Measurements from ENCODE around the gene PIK3R5.
"Not testable (repeated sequence)": the region's sequence is repeated elsewhere in the genome, so short reads cannot be mapped to it uniquely, and the experiment has no call there.

PIK3R5 gene, protein sequence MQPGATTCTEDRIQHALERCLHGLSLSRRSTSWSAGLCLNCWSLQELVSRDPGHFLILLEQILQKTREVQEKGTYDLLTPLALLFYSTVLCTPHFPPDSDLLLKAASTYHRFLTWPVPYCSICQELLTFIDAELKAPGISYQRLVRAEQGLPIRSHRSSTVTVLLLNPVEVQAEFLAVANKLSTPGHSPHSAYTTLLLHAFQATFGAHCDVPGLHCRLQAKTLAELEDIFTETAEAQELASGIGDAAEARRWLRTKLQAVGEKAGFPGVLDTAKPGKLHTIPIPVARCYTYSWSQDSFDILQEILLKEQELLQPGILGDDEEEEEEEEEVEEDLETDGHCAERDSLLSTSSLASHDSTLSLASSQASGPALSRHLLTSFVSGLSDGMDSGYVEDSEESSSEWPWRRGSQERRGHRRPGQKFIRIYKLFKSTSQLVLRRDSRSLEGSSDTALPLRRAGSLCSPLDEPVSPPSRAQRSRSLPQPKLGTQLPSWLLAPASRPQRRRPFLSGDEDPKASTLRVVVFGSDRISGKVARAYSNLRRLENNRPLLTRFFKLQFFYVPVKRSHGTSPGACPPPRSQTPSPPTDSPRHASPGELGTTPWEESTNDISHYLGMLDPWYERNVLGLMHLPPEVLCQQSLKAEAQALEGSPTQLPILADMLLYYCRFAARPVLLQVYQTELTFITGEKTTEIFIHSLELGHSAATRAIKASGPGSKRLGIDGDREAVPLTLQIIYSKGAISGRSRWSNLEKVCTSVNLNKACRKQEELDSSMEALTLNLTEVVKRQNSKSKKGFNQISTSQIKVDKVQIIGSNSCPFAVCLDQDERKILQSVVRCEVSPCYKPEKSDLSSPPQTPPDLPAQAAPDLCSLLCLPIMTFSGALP

DNA sequence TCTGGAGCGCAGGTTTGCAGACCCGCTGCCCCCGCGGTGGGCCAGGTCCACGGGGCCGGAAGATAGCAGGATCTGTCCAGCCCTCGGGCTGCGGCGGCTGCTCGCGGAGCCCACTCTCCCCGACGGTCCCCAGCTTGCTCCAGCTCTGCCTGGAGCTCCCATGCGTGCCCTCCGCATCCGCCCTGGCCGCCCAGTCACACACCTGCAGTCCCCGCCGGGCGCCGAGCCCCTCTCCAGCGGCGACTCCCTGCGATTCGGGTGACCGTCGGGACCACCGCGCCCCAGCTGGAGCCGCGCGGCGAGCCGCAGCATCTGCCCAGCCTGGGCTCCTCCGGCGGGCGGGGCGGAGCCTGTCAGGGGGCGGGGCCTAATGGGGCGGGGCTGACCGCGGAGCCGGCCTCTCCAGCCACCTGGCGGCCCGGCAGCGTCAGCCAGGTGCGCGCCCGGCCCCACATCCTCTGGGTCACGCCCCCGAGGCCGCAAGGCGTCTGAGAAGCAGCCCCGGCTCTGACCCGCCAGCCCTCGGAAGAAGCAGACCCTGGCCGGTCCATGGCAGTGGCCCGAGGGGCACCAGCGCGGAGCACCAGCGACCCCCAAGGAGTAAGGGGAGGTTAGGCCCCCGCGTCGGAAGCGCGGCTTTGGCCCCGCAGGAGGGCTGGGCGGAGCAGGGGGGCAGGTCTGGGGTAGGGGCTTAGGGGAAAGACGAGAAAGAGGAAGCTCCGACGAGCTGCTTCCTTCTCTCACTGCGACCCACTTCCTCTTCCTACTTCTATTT, at the start of gene PIK3R5:
Gene PIK3R5, minus strand, starts transcription at position 314 of the 775 bp plus-strand sequence. CDS start 54,213 bp downstream, outside the sequence.
- peak; percentile 80 for DNase-seq

DNA sequence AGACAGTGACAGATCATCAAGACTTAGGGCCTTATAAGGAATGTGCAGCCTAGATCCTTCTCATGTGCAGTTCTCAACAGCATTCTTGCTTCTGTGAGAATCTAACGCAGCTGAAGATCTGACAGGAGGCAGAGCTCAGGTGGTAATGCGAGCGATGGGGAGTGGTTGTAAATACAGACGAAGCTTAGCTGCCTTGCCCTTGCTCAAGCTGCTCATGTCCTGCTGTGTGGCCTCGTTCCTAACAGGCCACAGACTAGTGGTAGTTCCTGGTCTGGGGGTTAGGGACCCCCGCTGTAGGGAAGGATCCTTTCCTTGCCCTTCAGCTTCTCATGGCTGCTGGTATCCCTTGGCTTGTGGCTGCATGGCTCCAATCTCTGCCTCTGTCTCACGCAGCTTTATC, 45.5 kb upstream of the PIK3R5 start:
- DNase-seq, result no peak

DNA sequence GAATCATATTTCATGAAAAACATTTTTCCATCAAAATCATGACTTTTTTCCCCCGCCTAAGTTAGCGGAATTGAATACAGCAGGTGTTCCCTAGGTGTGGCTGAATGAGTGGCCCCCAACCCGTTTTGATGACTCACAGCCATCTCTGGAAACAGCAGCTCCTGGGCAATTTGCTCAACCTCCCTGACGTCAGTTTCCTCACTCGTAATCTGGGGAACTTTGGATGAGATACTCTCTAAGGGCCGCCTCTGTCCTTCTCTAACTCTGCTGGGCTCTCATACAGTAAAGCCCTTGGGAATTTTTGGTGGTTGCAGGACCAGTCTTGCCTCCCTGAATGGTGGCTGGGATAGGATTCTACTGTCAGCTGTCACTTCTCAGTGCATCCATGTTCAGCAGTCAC, 44.2 kb upstream of the PIK3R5 start:
- DNase-seq, result no peak

DNA sequence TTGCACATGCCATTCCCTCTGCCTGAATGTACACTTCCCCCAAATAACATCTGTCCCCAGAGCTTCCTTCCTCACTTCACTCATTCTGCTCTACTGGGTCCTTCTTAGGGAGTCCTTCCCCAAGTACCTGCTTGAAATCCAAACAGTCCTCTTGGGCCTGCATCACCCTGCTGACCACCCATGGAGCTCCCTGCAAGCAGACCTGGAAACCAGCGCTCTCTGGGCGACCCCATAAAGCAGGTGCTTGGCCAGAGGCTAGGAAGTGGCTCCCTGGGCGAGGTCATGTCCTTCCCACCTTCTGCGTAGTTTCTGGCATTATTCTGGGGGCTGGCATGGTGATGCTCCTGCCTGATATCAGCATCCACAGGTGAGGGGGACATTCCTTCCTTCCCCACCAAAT, 43.6 kb upstream of the PIK3R5 start:
- no peak for DNase-seq

DNA sequence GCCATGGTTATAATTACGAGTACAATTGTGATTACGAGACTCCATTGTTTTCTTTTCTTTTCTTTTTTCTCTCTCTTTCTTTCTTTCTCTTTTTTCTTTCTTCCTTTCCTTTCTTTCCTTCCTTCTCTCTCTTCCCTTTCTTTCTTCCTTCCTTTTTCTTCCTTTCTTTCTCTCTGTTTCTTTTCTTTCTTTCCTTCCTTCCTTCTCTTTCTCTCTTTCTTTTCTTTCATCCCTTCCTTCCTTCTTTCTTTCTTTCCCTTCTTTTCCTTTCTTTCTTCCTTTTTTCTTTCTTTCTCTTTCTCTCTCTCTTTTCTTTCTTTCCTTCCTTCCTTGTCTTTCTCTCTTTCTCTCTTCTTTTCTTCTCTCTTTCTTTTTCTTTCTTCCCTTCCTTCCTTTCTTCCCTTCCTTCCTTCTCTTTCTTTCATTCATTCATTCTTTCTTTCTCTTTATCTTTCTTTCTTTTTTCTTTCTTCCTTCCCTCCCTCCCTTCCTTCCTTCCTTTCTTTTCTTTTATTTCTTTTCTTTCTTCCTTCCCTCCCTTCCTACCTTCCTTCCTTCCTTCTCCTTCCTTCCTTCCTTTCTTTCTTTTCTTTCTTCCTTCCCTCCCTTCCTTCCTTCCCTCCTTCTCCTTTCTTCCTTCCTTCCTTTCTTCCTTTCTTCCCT, 41.7 kb upstream of the PIK3R5 start:
- no peak for DNase-seq

DNA sequence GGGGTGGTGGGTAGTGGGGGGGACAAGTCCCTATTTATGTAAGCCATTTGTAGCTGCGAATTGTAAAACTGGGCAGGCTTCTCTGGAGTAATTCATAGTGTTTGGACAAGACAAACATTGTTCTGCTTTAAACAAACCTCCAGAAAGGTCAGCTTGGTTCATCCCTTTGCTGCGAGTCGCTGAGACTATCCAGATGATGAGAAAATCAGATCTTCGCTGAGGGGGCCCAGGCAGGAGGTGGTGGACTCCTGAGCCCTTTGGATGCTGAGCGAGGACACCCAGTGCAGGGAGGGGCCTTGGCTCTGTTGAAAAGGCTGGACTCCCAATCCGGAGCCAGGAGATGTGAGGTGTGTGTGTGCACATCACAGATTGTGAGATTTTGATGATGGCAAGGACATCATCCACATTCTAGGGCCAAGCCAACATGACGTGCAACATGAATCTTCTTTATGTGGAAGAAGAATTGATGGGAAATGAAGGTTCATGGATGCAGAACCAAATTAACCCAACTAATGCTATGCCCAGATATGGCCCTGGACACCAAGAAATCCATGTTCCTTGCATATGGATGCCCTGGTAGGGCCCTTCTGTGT, 40.8 kb upstream of the PIK3R5 start:
- no peak for DNase-seq

DNA sequence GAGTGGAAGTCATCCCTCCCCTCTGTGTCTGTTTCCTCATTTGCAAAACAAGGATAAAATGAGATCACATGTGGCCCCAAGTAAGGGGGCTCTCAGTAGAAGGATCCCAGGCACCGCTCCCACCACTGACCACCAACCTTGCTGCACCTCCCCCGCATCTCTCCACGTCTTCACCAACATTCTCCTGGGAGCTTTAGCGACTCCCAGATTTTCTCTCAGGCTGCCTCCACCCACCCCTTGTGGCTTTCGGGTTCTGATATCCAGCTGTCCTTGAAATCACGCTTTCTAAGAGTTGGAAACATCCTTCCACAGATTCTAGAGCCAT, 39.4 kb upstream of the PIK3R5 start:
- DNase-seq, result no peak

DNA sequence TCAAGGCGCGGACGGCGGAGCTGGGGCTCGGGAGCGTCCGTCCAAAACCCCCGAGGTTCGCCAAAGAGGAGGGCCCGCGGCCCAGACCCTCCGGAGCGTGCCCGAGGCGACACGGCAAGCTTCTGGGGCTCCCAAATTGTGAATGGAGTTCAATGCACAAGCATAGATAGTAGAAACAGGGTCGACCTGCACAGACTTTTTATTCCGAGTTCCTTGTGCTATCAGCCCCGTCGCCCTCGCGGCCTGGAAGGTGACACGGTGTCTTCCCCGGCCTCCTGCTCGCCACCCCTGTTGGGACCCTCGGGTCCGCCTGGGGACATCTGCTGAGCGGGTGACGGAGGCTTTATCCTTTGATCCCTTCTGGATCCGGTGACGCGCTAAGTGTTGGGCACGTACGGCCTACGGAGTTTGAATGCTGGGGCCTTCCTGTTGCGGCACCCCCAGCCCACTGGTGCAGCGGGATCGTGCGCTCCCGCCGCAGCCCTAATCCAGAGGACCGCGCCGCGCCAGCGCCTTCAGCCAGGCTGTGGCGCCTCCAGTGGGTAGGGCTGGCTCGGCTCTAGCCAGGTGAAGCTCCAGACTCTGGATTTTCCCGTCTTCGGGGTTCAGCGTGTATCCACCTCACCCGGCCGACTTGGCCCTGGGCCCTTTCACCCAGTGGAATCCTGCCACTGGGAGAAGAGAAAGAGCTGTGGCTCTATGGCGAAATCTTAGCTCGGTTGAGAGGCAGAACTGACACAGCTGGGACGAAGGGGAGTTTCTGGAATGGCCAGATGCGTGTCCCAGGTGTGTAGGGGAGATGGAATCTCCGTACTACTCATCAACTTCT, 38.8 kb upstream of the PIK3R5 start:
- DNase-seq, result peak; percentile 12

DNA sequence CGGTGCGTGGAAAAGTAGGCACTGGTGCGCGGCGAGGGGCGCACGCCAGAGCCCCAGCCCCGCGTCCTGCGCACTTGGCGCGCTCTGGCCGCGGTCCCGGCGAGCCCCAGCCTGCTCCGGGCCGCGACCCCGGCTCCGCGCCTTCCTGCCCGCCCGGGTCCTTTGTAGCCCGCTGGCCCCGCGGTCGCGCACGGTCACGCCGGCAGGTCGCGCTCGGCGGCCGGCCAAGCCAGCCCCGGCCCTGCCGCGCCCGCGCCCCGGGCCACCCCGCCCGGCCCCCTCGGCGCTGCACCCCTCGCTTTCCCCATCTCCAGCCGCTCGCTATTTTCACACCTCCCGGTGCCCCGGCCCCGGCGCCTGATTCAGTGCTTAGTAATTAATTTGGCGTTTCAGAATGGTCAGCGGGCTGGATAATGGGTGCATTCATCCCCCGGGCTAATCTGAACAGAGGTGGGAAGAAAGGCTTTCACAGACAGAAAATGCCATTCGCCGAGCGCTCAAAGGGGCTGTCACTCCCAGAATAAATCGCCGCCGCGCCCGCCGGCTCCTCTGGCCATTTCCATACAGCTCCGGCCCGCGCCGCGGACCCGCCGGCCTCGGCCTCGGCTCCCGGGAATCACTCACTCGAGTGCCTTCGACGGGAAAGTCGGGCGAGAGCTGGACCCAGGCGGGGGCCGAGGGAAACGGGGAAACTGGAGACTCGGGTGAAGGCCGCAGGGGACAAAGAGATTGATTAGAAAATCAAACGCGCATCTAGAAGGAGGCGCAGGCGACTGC, 38.0 kb upstream of the PIK3R5 start:
- peak; percentile 8 for DNase-seq

DNA sequence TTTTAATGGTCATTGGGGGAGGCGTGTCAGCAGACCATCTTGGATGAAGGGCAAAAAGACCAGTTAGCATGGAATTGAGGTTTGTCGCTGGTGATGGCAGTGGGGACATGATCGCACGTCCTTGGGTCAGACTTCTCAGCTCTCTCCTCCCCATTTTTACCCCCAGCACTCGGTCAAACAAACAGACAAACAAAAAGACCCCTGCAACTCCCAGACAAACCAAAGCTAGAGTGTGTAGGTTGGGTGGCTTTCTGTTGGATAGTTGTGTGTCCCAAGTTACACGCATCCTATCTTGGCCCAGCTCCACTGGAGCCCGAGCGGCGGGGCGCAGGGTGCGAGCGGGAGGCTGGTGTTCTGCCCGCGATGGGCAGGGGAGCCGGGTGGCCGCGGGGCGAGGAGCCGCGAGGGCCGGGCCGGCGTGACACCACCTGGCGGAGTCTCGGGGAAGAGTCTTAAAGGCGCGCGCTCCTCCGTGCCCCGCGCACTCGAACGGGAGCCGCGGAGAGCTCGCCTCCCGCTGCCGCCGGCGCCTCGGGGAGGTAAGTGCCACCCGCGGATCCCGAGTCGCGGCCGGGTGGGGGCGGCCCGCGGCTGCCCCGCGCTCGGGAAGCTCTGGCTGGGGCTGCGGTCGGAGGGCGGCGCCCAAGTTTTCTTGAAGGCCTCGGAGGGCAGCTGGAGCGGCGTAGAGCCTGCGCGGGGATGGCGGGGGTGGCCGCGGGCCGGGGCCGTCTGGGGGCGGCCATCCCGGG, 37.3 kb upstream of the PIK3R5 start:
- DNase-seq, result peak; percentile 60

DNA sequence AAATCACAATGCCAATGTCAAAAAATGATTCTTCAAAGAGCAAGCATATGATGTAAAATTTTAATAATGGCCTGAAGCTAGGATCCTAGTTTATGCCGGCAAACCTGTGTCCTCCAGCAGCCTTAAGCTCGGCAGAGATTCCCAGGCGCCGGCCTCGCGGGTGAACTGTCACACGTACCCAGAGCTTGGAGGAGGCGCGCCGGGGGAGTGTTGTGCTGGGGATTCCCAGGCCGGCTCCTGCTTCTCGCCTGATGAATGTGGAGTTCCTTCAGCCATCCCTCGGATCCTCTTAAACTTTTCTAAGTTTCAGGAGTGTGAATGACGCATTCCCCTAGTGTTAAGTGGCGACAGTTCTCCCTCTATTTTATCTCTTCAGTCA, 36.7 kb upstream of the PIK3R5 start:
- peak; percentile 24 for DNase-seq

DNA sequence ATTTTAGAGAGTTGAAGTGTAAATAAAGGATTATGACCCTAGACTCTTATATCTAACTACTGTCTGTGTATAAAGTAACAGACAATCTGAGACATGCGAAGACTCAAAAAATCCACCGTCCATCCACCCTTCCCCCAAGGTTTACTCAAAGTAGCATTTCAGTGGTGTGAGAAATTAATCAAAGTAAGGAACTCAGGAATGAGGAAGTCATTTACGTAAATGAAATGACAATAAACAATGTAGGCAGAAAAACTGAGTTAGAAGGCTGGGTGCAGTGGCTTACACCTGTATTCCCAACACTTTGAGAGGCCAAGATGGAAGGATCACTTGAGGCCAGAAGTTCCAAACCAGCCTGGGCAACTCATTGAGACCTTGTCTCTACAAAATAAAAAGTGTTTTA, 36.1 kb upstream of the PIK3R5 start:
- DNase-seq, result no peak

DNA sequence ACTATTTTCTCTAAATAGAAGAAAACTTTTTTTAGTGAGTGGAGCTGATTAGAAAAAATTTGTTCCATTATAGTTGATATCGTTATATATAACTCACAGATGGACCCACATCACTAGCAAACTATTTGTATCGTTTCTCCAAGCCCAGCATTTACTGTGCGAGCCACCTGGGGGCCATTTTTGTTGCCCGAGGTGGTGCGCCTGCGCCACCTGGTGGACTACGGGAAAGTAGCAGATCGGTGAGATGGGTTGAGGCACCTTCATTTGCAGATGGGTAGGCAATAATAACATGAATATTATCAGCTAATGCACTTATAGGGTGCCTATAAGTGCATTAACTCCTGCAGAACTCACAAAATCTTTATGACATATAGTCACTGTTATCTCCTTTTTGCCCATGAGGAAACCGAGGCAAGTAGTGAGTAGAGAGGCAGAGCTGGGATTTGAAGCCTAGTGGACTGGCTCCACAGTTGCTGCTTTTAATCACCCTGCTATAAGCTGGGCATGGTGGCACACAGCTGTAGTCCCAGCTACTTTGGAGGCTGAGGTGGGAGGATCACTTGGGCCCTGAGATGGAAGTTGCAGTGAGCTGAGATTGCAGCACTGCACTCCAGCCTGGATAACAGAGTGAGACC, 32.6 kb upstream of the PIK3R5 start:
- DNase-seq, result peak; percentile 83

DNA sequence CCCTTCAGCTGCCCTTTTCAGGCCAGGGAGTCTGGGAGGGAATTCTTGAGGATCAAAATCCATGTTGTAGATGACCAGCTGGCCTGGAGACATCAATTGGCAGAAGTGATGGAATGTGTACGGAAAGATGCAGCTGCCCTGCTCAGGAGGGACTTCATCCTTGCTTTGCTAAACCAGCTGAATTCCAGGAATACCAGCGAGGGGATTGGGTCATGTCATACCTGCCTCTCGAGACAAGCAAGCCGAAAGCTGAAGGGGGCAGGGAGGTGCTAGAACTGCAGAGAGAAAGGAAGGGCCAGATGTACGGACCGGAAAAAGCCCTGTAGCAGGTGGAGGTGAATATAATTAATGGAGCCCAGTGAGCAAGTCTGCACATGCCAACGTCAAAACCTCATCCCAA, 30.2 kb upstream of the PIK3R5 start:
- no peak for DNase-seq

DNA sequence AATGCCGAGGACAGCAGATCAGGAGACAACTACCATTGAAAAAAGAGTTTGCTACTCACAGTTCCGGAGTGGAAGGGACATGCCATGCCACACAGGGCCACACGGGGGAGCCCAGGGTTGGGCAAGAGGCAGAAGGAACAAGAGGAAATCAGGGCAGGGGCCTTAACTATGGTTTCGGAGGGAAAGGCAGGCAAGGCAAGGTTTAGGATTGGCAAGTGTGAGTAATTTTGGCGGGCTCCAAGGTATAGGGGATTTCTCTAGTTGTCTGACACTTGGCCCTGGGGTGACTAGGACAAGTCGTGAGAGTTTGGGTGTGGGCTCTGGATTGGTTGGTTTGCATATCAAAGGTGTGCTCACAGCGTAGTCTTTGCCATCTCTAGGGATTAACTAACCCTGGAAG, 28.8 kb upstream of the PIK3R5 start:
- DNase-seq, result peak; percentile 82

DNA sequence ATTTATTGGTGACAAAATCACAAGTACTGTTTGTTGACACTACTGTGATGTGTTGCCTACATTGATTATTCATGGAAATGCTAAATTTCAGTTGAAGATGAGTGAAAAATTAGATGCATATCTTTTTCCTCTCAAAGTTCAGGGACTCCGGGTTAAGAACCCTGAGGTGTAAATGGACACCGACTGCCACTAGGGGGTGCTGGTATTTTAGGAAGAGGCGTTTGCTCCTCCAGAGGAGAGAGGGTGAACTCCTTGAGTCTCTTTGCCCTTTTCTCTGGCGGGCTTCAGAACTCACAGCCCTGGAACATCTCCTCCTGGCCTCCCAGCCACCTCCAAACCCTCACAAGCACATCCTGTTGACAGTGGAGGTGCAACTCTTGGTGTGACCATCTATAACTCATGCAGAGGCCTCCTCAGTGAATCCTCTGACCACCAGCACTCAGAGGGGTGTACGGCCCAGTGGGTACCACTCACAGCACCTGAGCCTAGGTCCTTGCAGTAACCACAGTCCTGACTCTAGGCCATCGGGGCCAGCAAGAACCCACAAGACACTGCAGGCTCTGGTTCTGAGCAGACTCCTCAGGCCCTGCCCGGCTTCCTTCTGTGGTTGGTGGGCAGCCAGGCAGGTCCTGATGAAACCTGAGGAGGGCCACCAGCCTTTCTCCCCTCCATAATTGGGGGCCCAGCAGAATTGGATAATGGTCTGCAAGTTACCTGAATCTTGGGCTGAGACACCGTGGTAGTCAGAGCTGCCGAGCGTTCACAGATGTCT, 26.2 kb upstream of the PIK3R5 start:
- peak; percentile 80 for DNase-seq

DNA sequence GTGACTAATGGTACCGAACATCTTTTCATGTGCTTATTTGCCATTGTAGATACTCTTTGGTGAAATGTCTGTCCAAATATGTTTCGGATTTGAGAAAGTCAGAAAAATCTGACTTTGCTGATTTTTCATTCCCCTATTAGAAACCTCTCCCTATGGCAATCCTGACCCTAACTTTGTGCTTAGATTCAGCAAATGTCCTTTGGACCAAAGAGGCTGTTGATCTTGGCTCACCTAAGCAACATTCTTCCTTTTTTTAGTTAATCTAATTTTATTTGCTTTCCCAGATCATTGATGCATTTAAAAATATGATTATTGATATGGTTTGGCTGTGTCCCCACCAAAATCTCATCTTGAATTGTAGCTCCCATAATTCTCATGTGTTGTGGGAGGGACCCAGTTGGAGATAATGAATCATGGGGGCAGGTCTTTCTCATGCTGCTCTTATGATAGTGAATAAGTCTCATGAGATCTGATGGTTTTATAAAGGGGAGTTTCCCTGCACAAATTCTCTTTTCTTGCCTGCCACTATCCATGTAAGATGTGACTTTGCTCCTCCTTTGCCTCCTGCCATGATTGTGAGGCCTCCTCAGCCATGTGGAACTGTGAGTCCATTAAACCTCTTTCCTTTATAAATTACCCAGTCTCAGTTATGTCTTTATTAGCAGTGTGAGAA, 22.9 kb upstream of the PIK3R5 start:
- not testable (repeated sequence) for DNase-seq

DNA sequence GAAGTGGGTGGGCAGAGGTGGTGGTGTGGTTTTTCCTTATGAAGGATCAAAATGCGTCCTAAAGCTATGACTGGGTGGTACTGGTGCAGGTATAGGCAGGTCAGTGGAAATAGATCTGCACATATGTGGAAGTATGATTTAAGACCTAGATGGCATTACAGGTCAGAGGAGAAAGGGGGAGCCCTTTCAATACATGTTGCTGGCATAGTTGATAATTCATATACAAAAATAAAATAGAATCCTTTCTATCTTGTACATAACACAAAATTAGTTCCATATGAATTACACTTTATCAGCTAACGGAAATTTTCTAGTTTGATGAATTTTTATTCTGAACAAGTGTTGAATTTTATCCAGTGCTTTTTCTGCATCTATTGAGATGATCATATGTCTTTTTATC, 20.8 kb upstream of the PIK3R5 start:
- DNase-seq, result no peak

Measured in stimulated activated CD4-positive, alpha-beta T cell treated with anti-CD3 and anti-CD28 coated beads, Interleukin-15, amount 100 ng/mL, for 24 hours (primary cell).